A549 treated with dexamethasone at 1 μM for 4 hours (cell line): ENCODE measurements around the gene DHRS2. TPM values are rescaled to one million over a fixed set of nuclear protein-coding genes. Genes with fewer than 3 reads are reported as not detected.

Experiments used
- total RNA-seq: library from RNA; stranded (reverse); fragments of 200-300 nt; extraction: Qiagen RNA extraction; gene quantifications from 5 replicates; pipeline ENCODE4 v1.2.3, GENCODE V29; 2022

Gene DHRS2, protein sequence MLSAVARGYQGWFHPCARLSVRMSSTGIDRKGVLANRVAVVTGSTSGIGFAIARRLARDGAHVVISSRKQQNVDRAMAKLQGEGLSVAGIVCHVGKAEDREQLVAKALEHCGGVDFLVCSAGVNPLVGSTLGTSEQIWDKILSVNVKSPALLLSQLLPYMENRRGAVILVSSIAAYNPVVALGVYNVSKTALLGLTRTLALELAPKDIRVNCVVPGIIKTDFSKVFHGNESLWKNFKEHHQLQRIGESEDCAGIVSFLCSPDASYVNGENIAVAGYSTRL
- total RNA-seq = 5.5 to 8.7 TPM (median 6.3 TPM) in 5 replicates

DNA sequence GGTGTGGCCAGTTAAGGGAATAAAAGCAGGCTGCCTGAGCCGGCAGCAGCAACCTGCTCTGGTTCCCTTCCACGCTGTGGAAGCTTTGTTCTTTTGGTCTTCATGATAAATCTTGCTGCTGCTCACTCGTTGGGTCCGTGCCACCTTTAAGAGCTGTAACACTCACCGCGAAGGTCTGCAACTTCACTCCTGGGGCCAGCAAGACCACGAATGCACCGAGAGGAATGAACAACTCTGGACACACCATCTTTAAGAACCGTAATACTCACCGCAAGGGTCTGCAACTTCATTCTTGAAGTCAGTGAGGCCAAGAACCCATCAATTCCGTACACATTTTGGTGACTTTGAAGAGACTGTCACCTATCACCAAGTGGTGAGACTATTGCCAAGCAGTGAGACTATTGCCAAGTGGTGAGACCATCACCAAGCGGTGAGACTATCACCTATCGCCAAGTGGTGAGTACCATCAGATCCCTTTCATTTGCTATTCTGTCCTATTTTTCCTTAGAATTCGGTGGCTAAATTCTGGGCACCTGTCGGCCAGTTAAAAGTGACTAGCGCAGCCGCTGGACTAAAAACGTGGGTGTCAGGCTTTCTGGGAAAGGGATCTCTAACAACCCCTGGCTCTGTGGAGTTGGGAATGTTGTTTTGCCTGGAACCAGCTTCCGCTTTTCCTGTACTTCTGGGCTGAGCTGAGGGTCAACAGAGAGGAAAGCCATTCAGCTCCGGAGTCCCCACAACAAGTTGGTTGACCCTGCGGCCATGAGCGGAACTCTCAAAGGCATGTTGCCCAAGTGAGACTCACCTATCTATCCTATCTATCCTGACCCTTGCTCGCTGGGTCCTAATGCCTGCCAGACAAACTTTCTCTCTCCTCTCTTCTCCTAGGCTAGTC is at the start of gene DHRS2:
DHRS2 (plus strand) TSS at position 48 of the 895 bp plus-strand sequence. CDS start 2,501 bp downstream, outside the sequence.

Other genes with a start within 250 kb of the DHRS2 start
- gene MYH6, start 228.1 kb upstream of the DHRS2 start, total RNA-seq = 0.05 to 0.15 TPM (median 0.12 TPM) in 5 replicates
- 0.02 TPM in 1 of 5 replicates, not detected in the others for gene MYH7, start 200.7 kb upstream of the DHRS2 start, total RNA-seq
- gene NGDN, start 166.7 kb upstream of the DHRS2 start, total RNA-seq = 59.7 to 73.7 TPM (median 61.6 TPM) in 5 replicates
- gene ZFHX2, start 84.6 kb upstream of the DHRS2 start, total RNA-seq = 0.44 to 1.1 TPM (median 0.80 TPM) in 5 replicates
- 12.1 to 12.7 TPM (median 12.2 TPM) in 5 replicates for gene THTPA, start 80.1 kb upstream of the DHRS2 start, total RNA-seq
- 29.8 to 53.8 TPM (median 45.2 TPM) in 5 replicates for gene AP1G2, start 68.6 kb upstream of the DHRS2 start, total RNA-seq
- gene JPH4, start 57.6 kb upstream of the DHRS2 start, total RNA-seq = 0.07 to 0.14 TPM (median 0.13 TPM) in 5 replicates